ENCODE data around the gene KRT86.

GRCh38 chr12:52253391-52254179, 20.9 kb upstream of the KRT86 start:
- TF ChIP-seq CTCF (IDR thresholded peaks at IDR 0.05): no peak
- TF ChIP-seq POLR2A (IDR thresholded peaks at IDR 0.05): no peak
